Measurements from ENCODE around the gene PPY.
"Not testable (repeated sequence)": the region's sequence is repeated elsewhere in the genome, so short reads cannot be mapped to it uniquely, and the experiment has no call there.

Gene PPY

GRCh38 chr17:43974382-43975266, 32.3 kb upstream of the PPY start:
- H3K4me3 ChIP-seq (ENCODE audit: low read length) = no peak overlapping the region
- no peak for TF ChIP-seq CTCF (conservative IDR thresholded peaks at IDR 0.05; ENCODE audit: low read length)
- no peak for DNase-seq (ENCODE audit: low read depth)

- DNase-seq (ENCODE audit: low read depth); H3K4me3 ChIP-seq (ENCODE audit: low read length): not testable (repeated sequence)
These were observed 30.4 kb upstream of the PPY start for GRCh38 chr17:43972444-43973212.

GRCh38 chr17:43971436-43971835, 29.2 kb upstream of the PPY start:
- H3K4me3 ChIP-seq (ENCODE audit: low read length); DNase-seq (ENCODE audit: low read depth): not testable (repeated sequence)

- no peak for TF ChIP-seq CTCF (conservative IDR thresholded peaks at IDR 0.05; ENCODE audit: low read length)
- no peak for DNase-seq (ENCODE audit: low read depth)
- H3K4me3 ChIP-seq (ENCODE audit: low read length) = no peak overlapping the region
These were observed 28.1 kb upstream of the PPY start for GRCh38 chr17:43970366-43970765.

GRCh38 chr17:43967251-43967875, 25.1 kb upstream of the PPY start:
- TF ChIP-seq CTCF (conservative IDR thresholded peaks at IDR 0.05; ENCODE audit: low read length) = no peak
- DNase-seq (ENCODE audit: low read depth) = peak; percentile 18
- no peak overlapping the region for H3K4me3 ChIP-seq (ENCODE audit: low read length)

GRCh38 chr17:43966276-43966675, 24.0 kb upstream of the PPY start:
- DNase-seq (ENCODE audit: low read depth) = no peak
- no peak for TF ChIP-seq CTCF (conservative IDR thresholded peaks at IDR 0.05; ENCODE audit: low read length)
- no peak overlapping the region for H3K4me3 ChIP-seq (ENCODE audit: low read length)

- DNase-seq (ENCODE audit: low read depth) = no peak
- no peak overlapping the region for H3K4me3 ChIP-seq (ENCODE audit: low read length)
- TF ChIP-seq CTCF (conservative IDR thresholded peaks at IDR 0.05; ENCODE audit: low read length) = no peak
These were observed 20.2 kb upstream of the PPY start for GRCh38 chr17:43962479-43962878.

Data from AG10803 (cell line).